AG08395 (cell line): ENCODE data around the gene OR2AT4.
"Not testable (repeated sequence)": the region's sequence is repeated elsewhere in the genome, so short reads cannot be mapped to it uniquely, and the experiment has no call there.

Experiments used
- DNase-seq: peaks from one replicate; pipeline ENCODE4 v3.0.0; 2012; ENCODE audit warnings: mixed read lengths, low spot score

The OR2AT4 gene

GRCh38 chr11:75068559-75068958, 28.1 kb downstream of the OR2AT4 start:
- DNase-seq: no peak

GRCh38 chr11:75066061-75066460, 30.6 kb downstream of the OR2AT4 start:
- DNase-seq: no peak

GRCh38 chr11:75063741-75064314, 32.8 kb downstream of the OR2AT4 start:
- no peak for DNase-seq

- no peak for DNase-seq
Observed at GRCh38 chr11:75059299-75059698, 37.4 kb downstream of the OR2AT4 start.

- no peak for DNase-seq
Observed at GRCh38 chr11:75056814-75057213, 39.9 kb downstream of the OR2AT4 start.

- no peak for DNase-seq
Observed at GRCh38 chr11:75055511-75055910, 41.2 kb downstream of the OR2AT4 start.

- DNase-seq: no peak
Observed at GRCh38 chr11:75052457-75052856, 44.2 kb downstream of the OR2AT4 start.

- DNase-seq: no peak
Observed at GRCh38 chr11:75051043-75051442, 45.6 kb downstream of the OR2AT4 start.

- DNase-seq: no peak
Observed at GRCh38 chr11:75050516-75050915, 46.2 kb downstream of the OR2AT4 start.

- DNase-seq: not testable (repeated sequence)
Observed at GRCh38 chr11:75049501-75050266, 47.0 kb downstream of the OR2AT4 start.

GRCh38 chr11:75047191-75047590, 49.5 kb downstream of the OR2AT4 start:
- no peak for DNase-seq

- DNase-seq: not testable (repeated sequence)
Observed at GRCh38 chr11:75046668-75047067, 50.0 kb downstream of the OR2AT4 start.

GRCh38 chr11:75044381-75045170, 52.1 kb downstream of the OR2AT4 start:
- DNase-seq: not testable (repeated sequence)

- DNase-seq: not testable (repeated sequence)
Observed at GRCh38 chr11:75041821-75042220, 54.9 kb downstream of the OR2AT4 start.

GRCh38 chr11:75041263-75041662, 55.4 kb downstream of the OR2AT4 start:
- DNase-seq: no peak

GRCh38 chr11:75040167-75040770, 56.4 kb downstream of the OR2AT4 start:
- no peak for DNase-seq

- no peak for DNase-seq
Observed at GRCh38 chr11:75035911-75036565, 60.6 kb downstream of the OR2AT4 start.

- no peak for DNase-seq
Observed at GRCh38 chr11:75035256-75035655, 61.4 kb downstream of the OR2AT4 start.

- DNase-seq: no peak
Observed at GRCh38 chr11:75033916-75034315, 62.8 kb downstream of the OR2AT4 start.

- no peak for DNase-seq
Observed at GRCh38 chr11:75032550-75032935, 64.1 kb downstream of the OR2AT4 start.

- peak; percentile 82 for DNase-seq
Observed at GRCh38 chr11:75031771-75032549, 64.7 kb downstream of the OR2AT4 start.
